ENCODE results near the gene CCDC187. TPM values are rescaled to one million over a fixed set of nuclear protein-coding genes. Genes with fewer than 3 reads are reported as not detected.

CCDC187 gene
- total RNA-seq, 1 experiment from 2014 or later = not detected

DNA sequence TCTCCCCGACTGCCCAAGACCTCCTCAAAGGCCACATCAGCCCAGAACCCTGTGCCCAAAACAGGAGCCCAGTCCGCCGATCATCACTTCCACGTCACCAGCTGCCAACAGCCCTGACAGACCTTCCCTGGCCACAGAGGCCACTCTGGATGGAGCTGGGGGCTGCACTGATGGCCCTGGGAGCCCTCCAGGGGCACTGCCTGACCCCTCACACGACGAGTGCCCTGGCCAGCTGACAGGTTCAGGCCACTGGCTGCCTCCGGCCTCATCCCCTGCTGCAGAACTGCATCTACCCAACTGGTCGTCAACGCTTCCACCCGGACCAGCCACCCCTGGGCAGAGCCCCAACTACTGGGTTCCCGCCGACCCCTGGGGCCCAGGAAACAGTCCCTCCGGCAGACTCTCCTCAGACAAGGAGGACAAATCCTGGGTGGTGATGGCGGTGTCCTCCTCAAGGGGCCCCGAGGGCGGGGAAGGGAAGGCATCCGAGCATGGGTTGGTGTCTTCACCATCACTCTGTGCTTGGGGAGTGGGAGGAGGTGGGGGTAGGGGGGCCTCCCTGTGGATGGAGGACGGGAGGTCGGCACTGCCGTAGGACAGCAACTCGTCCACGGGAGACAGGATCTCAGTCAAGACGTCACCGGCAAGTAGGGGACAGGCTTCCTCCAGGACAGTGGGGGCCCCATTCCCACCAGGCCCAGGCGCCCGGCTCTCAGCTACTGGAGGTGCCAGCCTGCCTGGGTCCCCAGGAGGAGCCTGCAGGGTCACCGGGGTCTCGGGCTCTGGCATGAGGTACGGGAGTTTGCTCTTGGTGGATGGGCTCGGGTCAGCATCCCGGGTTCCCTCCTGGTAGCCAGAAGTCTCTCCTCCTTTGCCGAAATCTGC is 50.4 kb downstream of the CCDC187 start:
- Mint-ChIP-seq H3K4me3 (ENCODE audit: unreplicated experiment) (no peak overlapping the region), H3K27me3 (ENCODE audit: insufficient read depth, unreplicated experiment) (no peaks in the 10 kb centered on the region), H3K27ac (ENCODE audit: low read depth, unreplicated experiment) (no peak overlapping the region), H3K9me3 (ENCODE audit: unreplicated experiment) (no peaks in the 10 kb centered on the region), H3K36me3 (ENCODE audit: insufficient read depth, unreplicated experiment) (no peaks in the 10 kb centered on the region), H3K4me1 (ENCODE audit: insufficient read depth, unreplicated experiment) (peaks cover 7% of the 10 kb centered on the region)
- intact Hi-C loops (cut with micrococcal nuclease) = no loop called here
- POLR2A ChIA-PET = no interaction called here
- TF ChIP-seq, protein P1, sequence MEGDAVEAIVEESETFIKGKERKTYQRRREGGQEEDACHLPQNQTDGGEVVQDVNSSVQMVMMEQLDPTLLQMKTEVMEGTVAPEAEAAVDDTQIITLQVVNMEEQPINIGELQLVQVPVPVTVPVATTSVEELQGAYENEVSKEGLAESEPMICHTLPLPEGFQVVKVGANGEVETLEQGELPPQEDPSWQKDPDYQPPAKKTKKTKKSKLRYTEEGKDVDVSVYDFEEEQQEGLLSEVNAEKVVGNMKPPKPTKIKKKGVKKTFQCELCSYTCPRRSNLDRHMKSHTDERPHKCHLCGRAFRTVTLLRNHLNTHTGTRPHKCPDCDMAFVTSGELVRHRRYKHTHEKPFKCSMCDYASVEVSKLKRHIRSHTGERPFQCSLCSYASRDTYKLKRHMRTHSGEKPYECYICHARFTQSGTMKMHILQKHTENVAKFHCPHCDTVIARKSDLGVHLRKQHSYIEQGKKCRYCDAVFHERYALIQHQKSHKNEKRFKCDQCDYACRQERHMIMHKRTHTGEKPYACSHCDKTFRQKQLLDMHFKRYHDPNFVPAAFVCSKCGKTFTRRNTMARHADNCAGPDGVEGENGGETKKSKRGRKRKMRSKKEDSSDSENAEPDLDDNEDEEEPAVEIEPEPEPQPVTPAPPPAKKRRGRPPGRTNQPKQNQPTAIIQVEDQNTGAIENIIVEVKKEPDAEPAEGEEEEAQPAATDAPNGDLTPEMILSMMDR (IDR thresholded peaks at IDR 0.05; ENCODE audit: unreplicated experiment) = no peak
- no peak for DNase-seq (ENCODE audit: unreplicated experiment)
- no TSS peak for BruUV-seq (replicated peaks)
- CTCF ChIA-PET = interaction anchor here (0.7 to 1.3 kb wide), 2 partner anchors 31 to 35 kb away, joined by 3 to 5 read pairs; no protein-coding TSS in a partner anchor

DNA sequence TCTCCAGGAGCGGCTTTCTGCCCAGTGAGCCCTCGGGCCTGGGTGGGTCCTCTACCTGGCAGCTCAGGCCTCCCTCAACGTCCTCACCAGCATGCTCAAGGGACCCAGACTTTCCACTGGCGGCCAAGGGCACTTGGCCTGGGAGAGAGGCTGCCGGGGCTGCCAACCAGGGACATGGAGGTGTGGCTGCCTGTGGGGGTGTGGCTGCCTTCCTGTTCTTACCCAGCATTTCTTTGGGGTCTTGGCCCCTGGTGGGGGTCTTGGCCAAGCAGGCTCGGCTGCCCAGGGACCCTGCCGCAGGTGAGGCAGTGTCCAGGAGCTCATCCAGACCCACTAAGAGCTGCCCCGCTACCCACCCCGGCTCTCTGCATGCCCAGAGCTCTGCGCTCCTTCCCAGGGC is 51.0 kb downstream of the CCDC187 start:
- Mint-ChIP-seq H3K9me3 (ENCODE audit: unreplicated experiment) (no peaks in the 10 kb centered on the region), H3K27ac (ENCODE audit: low read depth, unreplicated experiment) (no peak overlapping the region), H3K27me3 (ENCODE audit: insufficient read depth, unreplicated experiment) (no peaks in the 10 kb centered on the region), H3K36me3 (ENCODE audit: insufficient read depth, unreplicated experiment) (no peaks in the 10 kb centered on the region), H3K4me1 (ENCODE audit: insufficient read depth, unreplicated experiment) (peaks cover 7% of the 10 kb centered on the region), H3K4me3 (ENCODE audit: unreplicated experiment) (no peak overlapping the region)
- TF ChIP-seq, protein P1 (IDR thresholded peaks at IDR 0.05; ENCODE audit: unreplicated experiment) = no peak
- intact Hi-C loops (cut with micrococcal nuclease) = no loop called here
- POLR2A ChIA-PET = no interaction called here
- CTCF ChIA-PET = interaction anchor here (0.7 to 1.3 kb wide), 2 partner anchors 31 to 35 kb away, joined by 3 to 5 read pairs; no protein-coding TSS in a partner anchor
- DNase-seq (ENCODE audit: unreplicated experiment) = no peak
- no TSS peak for BruUV-seq (replicated peaks)

DNA sequence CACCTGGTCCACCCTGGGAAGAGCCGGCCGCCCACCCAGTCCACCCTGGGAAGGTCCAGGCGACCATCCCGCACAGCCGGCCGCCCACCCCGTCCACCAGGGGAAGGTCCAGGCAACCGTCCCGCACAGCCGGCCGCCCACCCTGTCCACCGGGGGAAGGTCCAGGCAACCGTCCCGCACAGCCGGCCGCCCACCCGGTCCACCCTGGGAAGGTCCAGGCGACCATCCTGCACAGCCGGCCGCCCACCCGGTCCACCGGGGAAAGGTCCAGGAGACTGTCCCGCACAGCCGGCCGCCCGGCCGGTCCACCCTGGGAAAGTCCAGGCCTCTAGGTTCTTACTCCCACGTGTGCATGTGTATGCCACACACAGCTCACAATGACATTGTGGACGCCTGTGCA is 51.6 kb downstream of the CCDC187 start:
- peaks cover 7% of the 10 kb centered on the region for H3K4me1 Mint-ChIP-seq (ENCODE audit: insufficient read depth, unreplicated experiment)
- intact Hi-C loops (cut with micrococcal nuclease) = no loop called here
- H3K9me3 Mint-ChIP-seq (ENCODE audit: unreplicated experiment) = no peaks in the 10 kb centered on the region
- H3K4me3 Mint-ChIP-seq (ENCODE audit: unreplicated experiment) = no peak overlapping the region
- ChIA-PET CTCF (interaction anchor here (1.3 kb wide), 1 partner anchor 32 kb away, joined by 5 read pairs; no protein-coding TSS in a partner anchor), POLR2A (no interaction called here)
- no TSS peak for BruUV-seq (replicated peaks)
- no peak overlapping the region for H3K27ac Mint-ChIP-seq (ENCODE audit: low read depth, unreplicated experiment)
- peaks cover 4% of the 10 kb centered on the region for H3K36me3 Mint-ChIP-seq (ENCODE audit: insufficient read depth, unreplicated experiment)
- no peaks in the 10 kb centered on the region for H3K27me3 Mint-ChIP-seq (ENCODE audit: insufficient read depth, unreplicated experiment)
- no peak for DNase-seq (ENCODE audit: unreplicated experiment)
- TF ChIP-seq, protein P1 (IDR thresholded peaks at IDR 0.05; ENCODE audit: unreplicated experiment) = no peak

DNA sequence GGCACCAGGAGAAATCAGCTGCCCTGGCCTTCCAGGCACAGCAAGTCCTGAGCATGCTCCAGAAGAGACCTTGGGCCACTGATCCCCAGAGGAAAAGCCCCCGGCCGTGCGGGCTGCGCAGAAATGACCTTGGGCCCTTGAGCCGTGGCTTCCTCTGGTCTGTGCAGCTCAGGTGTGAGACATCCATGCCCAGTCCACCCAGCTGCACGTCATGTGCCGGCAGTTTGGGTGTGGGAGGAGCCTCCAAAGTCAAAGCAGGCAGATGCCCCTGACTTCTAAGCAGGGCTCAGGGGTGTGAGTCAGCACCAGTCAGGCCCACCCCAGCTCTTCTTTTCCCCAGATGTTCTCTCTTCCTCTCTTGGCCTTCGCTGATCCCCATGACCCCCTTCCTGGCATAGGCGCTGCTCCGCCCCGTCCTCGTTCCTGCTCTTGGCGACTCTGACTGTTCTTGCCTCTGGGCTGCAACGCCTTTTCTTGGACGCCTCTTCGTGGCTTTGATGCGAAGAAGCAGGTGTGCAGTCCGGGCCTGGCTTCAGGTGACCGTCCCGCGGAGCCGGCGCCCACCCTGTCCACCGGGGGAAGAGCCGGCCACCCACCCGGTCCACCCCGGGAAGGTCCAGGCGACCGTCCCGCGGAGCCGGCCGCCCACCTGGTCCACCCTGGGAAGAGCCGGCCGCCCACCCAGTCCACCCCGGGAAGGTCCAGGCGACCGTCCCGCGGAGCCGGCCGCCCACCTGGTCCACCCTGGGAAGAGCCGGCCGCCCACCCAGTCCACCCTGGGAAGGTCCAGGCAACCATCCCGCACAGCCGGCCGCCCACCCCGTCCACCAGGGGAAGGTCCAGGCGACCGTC is 52.4 kb downstream of the CCDC187 start:
- no peaks in the 10 kb centered on the region for H3K27me3 Mint-ChIP-seq (ENCODE audit: insufficient read depth, unreplicated experiment)

More for the DNA sequence above, 52.4 kb downstream of the CCDC187 start:
- peaks cover 7% of the 10 kb centered on the region for H3K36me3 Mint-ChIP-seq (ENCODE audit: insufficient read depth, unreplicated experiment)
- intact Hi-C loops (cut with micrococcal nuclease) = no loop called here
- no peak overlapping the region for H3K4me3 Mint-ChIP-seq (ENCODE audit: unreplicated experiment)
- H3K4me1 Mint-ChIP-seq (ENCODE audit: insufficient read depth, unreplicated experiment) = peaks cover 7% of the 10 kb centered on the region
- DNase-seq (ENCODE audit: unreplicated experiment) = no peak
- H3K27ac Mint-ChIP-seq (ENCODE audit: low read depth, unreplicated experiment) = no peak overlapping the region
- ChIA-PET POLR2A (no interaction called here), CTCF (interaction anchor here (0.6 kb wide), 1 partner anchor 26 kb away, joined by 3 read pairs; no protein-coding TSS in a partner anchor)
- no peaks in the 10 kb centered on the region for H3K9me3 Mint-ChIP-seq (ENCODE audit: unreplicated experiment)
- no TSS peak for BruUV-seq (replicated peaks)
- TF ChIP-seq, protein P1 (IDR thresholded peaks at IDR 0.05; ENCODE audit: unreplicated experiment) = no peak

Data from MCF 10A (cell line).